ENCODE measurements around the gene TNK2.
"Not testable (repeated sequence)": the region's sequence is repeated elsewhere in the genome, so short reads cannot be mapped to it uniquely, and the experiment has no call there.

Gene TNK2

GRCh38 chr3:195822131-195822696 is 86.1 kb downstream of the TNK2 start:
- H3K4me3 ChIP-seq (ENCODE audit: low read depth, low read length): no peak overlapping the region
- no peak for TF ChIP-seq CTCF (conservative IDR thresholded peaks at IDR 0.05; ENCODE audit: low read depth, low read length)
- DNase-seq (ENCODE audit: low read depth): no peak

DNA sequence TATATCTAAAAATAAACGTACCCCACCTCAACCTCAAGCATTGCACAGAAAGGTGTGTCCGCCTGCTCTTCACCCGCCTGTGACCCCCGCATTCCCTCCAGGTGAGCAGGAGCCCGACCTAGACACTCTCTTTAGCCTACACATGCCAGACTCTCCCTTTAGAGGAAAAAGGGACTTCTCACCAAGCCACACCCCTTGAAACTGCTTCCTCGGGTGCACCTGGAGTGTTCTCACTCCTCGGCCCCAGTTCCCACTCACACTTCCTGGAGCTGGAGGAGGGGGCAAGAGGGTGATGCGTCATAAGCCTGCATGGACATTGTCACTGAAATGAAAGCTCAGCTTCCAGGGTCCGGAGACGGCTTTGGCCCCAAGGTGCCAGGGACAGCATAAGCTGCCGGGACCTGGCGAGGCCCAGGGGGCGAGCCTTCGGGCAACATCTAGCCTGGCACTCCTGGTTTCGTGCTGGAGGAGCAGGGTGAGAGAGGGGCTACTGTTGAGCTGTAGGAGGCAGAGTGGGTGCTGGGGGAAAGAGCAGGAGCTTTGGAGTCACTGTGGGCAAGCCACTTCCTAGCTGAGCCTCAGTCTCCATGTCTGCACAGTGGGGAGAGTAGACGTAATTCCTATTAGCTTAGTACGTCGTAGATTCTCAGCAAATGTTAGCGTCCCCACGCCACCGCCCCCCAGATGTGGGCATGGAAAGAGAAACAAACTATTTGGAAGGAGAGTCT is 86.8 kb downstream of the TNK2 start:
- no peak for DNase-seq (ENCODE audit: low read depth)
- TF ChIP-seq CTCF (conservative IDR thresholded peaks at IDR 0.05; ENCODE audit: low read depth, low read length): no peak
- H3K4me3 ChIP-seq (ENCODE audit: low read depth, low read length): no peak overlapping the region

- DNase-seq (ENCODE audit: low read depth): no peak
- no peak overlapping the region for H3K4me3 ChIP-seq (ENCODE audit: low read depth, low read length)
- no peak for TF ChIP-seq CTCF (conservative IDR thresholded peaks at IDR 0.05; ENCODE audit: low read depth, low read length)
Measured at GRCh38 chr3:195820901-195821300, 87.5 kb downstream of the TNK2 start.

DNA sequence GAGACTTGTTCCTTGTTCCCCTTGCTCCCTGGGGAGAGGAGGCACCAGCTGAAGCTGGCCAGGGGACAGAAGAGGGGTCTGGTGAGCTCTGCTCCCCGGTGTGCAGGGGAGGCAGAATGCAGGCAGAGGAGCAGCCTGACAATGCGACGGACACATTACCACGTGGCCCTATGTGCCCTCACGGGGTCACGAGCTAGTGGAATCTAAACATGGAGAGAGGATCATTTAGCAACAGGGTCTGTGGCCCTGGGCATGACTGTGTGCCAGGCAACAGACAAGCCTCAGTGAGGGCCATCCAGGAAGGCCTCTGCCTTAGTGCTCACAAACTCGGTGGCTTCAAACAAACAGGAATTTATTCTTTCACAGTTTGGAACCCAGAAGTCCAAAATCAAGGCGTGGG is 88.2 kb downstream of the TNK2 start:
- TF ChIP-seq CTCF (conservative IDR thresholded peaks at IDR 0.05; ENCODE audit: low read depth, low read length): no peak
- DNase-seq (ENCODE audit: low read depth): no peak

GRCh38 chr3:195818301-195818700 is 90.0 kb downstream of the TNK2 start:
- H3K4me3 ChIP-seq (ENCODE audit: low read depth, low read length): no peak overlapping the region
- TF ChIP-seq CTCF (conservative IDR thresholded peaks at IDR 0.05; ENCODE audit: low read depth, low read length): no peak
- no peak for DNase-seq (ENCODE audit: low read depth)

More for the DNA sequence above, 88.2 kb downstream of the TNK2 start:
- no peak overlapping the region for H3K4me3 ChIP-seq (ENCODE audit: low read depth, low read length)

GRCh38 chr3:195817578-195818135 is 90.7 kb downstream of the TNK2 start:
- no peak for TF ChIP-seq CTCF (conservative IDR thresholded peaks at IDR 0.05; ENCODE audit: low read depth, low read length)
- H3K4me3 ChIP-seq (ENCODE audit: low read depth, low read length): no peak overlapping the region
- no peak for DNase-seq (ENCODE audit: low read depth)

DNA sequence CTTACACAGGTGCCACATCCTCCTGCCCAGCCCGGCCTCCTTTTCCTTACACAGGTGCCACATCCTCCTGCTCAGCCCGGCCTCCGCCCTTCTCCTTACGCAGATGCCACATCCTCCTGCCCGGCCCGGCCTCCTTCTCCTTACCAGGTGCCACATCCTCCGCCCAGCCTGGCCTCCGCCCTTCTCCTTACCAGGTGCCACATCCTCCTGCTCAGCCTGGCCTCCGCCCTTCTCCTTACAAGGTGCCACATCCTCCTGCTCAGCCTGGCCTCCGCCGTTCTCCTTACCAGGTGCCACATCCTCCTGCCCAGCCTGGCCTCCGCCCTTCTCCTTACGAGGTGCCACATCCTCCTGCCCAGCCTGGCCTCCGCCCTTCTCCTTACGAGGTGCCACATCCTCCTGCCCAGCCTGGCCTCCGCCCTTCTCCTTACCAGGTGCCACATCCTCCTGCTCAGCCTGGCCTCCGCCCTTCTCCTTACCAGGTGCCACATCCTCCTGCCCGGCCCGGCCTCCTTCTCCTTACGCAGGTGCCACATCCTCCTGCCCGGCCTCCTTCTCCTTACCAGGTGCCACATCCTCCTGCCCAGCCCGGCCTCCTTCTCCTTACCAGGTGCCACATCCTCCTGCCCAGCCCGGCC is 92.0 kb downstream of the TNK2 start:
- not testable (repeated sequence) for H3K4me3 ChIP-seq (ENCODE audit: low read depth, low read length); DNase-seq (ENCODE audit: low read depth)
